A375 (cell line): ENCODE results near the gene LETMD1. TPM values are rescaled to one million over a fixed set of nuclear protein-coding genes. Genes with fewer than 3 reads are reported as not detected.

Source experiments
- small RNA-seq: library from RNA; depleted of rRNA; stranded (forward); fragments of <200 nt; gene quantifications from one replicate; pipeline ENCODE3, GENCODE V24; 2014
- total RNA-seq: library from RNA; depleted of rRNA; stranded (reverse); fragments of >200 nt; shearing (Covaris generic); gene quantifications from 2 replicates; pipeline ENCODE4 v1.2.3, GENCODE V29; 2014; rRNA removed

The LETMD1 gene, protein sequence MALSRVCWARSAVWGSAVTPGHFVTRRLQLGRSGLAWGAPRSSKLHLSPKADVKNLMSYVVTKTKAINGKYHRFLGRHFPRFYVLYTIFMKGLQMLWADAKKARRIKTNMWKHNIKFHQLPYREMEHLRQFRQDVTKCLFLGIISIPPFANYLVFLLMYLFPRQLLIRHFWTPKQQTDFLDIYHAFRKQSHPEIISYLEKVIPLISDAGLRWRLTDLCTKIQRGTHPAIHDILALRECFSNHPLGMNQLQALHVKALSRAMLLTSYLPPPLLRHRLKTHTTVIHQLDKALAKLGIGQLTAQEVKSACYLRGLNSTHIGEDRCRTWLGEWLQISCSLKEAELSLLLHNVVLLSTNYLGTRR
- total RNA-seq = 78.2 and 91.8 TPM in 2 replicates

GRCh38 chr12:51047655-51048540 lies at the start of gene LETMD1:
Gene LETMD1 (plus strand): TSS chr12:51048327. CDS start chr12:51048357, 30 bp downstream.

GRCh38 chr12:51025836-51026638 lies 22.1 kb upstream of the LETMD1 start, which contains the start of gene SLC11A2:
Gene SLC11A2 (minus strand): TSS chr12:51026384. CDS start chr12:51010728, 15,656 bp downstream.

GRCh38 chr12:51083126-51083833 lies 35.2 kb downstream of the LETMD1 start, which contains the start of gene CSRNP2:
Gene CSRNP2 (minus strand): TSS chr12:51083596. CDS start chr12:51076561, 7,035 bp downstream.

Small RNAs within 50 kb of the gene (small RNA-seq; reads per million reads assigned to genes)
- gene RNU6-1273P (not detected), gene RNU6-87P (not detected)

Other genes starting within 250 kb of the LETMD1 start
- gene TMPRSS12, start 205.4 kb upstream of the LETMD1 start, total RNA-seq = not detected in 2 replicates
- gene HIGD1C, start 95.8 kb upstream of the LETMD1 start, total RNA-seq = not detected in 2 replicates
- 17.7 TPM in 2 replicates for gene SLC11A2, start 21.9 kb upstream of the LETMD1 start, total RNA-seq
- 13.1 and 15.7 TPM in 2 replicates for gene CSRNP2, start 35.3 kb downstream of the LETMD1 start, total RNA-seq
- 10.6 and 12.0 TPM in 2 replicates for gene TFCP2, start 124.8 kb downstream of the LETMD1 start, total RNA-seq
- gene POU6F1, start 169.7 kb downstream of the LETMD1 start, total RNA-seq = 2.0 and 4.0 TPM in 2 replicates
- gene DAZAP2, start 190.5 kb downstream of the LETMD1 start, total RNA-seq = 99.5 and 131 TPM in 2 replicates
- gene SMAGP, start 222.1 kb downstream of the LETMD1 start, total RNA-seq = 19.7 and 25.6 TPM in 2 replicates